Measurements from ENCODE around the gene EBF3.

EBF3 gene

DNA sequence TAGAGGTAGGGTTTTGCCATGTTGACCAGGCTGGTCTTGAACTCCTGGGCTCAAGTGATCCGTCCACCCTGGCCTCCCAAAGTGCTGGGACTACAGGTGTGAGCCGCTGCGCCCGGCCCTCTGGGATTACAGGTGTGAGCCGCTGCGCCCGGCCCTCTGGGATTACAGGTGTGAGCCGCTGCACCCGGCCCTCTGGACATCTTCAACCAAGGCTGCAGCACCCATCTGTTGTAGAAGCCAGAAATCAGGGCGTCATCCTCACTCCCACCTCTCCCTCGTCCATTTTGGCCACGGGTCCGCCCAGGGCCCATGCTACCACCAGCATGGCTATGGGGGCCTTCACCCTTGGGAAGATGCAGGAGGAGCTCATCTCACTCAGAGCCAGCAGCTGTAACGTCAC lies 38.5 kb upstream of the EBF3 start:
- Histone ChIP-seq H4K20me1 (no peaks in the 10 kb centered on the region), H3K9ac (no peak overlapping the region), H3K9me3 (replicated peaks in 1 of 11) (peaks cover 3 to 37% (median 17%) of the 10 kb centered on the region in 11 experiments; a peak in 15 of 22 replicates), H3K4me3 (no peak overlapping the region), H3K27ac (no peak overlapping the region), H3K36me3 (no peaks in the 10 kb centered on the region), H3K4me1 (no peaks in the 10 kb centered on the region), H3K4me2 (no peak overlapping the region), H3K27me3 (no peaks in the 10 kb centered on the region)
- TF ChIP-seq Cebpa-rat (IDR thresholded peaks at IDR 0.05), result no peak

DNA sequence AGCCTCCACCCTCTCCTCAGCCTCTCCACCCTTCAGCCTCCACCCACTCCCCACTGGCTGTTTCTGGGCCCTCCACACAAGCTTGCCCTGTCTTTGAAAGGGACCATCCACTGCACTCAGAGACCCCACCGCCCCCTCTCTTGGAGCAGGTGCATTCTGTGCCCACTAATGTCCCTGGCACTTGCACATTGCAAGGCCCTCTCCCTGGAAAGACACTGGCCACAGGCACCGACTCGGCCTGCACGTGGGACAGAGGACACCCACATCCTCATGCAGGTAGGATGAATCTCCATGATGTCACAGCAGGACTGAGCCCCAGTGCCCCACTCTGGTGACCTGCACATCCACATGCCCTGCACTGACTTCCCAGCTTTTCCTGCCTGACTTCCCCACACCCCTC lies 36.8 kb upstream of the EBF3 start:
- Histone ChIP-seq H4K20me1 (no peaks in the 10 kb centered on the region), H3K27ac (no peak overlapping the region), H3K4me3 (no peak overlapping the region), H3K4me1 (no peaks in the 10 kb centered on the region), H3K36me3 (no peaks in the 10 kb centered on the region), H3K27me3 (no peaks in the 10 kb centered on the region), H3K9me3 (replicated peaks in 1 of 11) (peaks cover 6 to 39% (median 17%) of the 10 kb centered on the region in 11 experiments; a peak in 16 of 22 replicates), H3K4me2 (no peak overlapping the region), H3K9ac (no peak overlapping the region)
- no peak for TF ChIP-seq Cebpa-rat (IDR thresholded peaks at IDR 0.05)

DNA sequence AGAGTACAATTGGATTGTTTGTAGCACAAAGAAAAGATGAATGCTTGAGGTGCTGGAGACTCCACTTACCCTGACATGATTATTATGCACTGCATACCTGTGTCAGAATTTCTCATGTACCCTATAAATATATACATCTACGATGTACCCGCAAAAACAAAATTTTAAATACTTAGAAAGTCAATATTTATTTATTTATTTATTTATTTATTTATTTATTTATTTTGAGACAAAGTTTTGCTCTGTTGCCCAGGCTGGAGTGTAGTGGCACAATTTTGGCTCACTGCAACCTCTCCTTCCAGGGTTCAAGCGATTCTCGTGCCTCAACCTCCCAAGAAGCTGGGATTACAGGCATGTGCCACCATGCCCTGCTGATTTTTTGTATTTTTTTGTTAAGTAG lies 35.1 kb upstream of the EBF3 start:
- no peak for TF ChIP-seq Cebpa-rat (IDR thresholded peaks at IDR 0.05)
- Histone ChIP-seq H3K4me2 (no peak overlapping the region), H3K9me3 (replicated peaks in 1 of 11) (peaks cover 6 to 40% (median 13%) of the 10 kb centered on the region in 11 experiments; a peak in 14 of 22 replicates), H3K27ac (no peak overlapping the region), H3K4me1 (no peaks in the 10 kb centered on the region), H3K9ac (no peak overlapping the region), H3K27me3 (no peaks in the 10 kb centered on the region), H3K36me3 (no peaks in the 10 kb centered on the region), H4K20me1 (no peaks in the 10 kb centered on the region), H3K4me3 (no peak overlapping the region)

- no peaks in the 10 kb centered on the region for H3K27me3 ChIP-seq
- no peak overlapping the region for H3K27ac ChIP-seq
- H4K20me1 ChIP-seq, result no peaks in the 10 kb centered on the region
- peaks cover 0 to 7% (median 0%) of the 10 kb centered on the region in 10 experiments; a peak in 3 of 20 replicates for H3K4me1 ChIP-seq
- no peak overlapping the region for H3K9ac ChIP-seq
- peaks cover 12 to 41% (median 26%) of the 10 kb centered on the region in 11 experiments; a peak in 21 of 22 replicates for H3K9me3 ChIP-seq (replicated peaks in 1 of 11)
- no peaks in the 10 kb centered on the region for H3K36me3 ChIP-seq
- no peak for TF ChIP-seq Cebpa-rat (IDR thresholded peaks at IDR 0.05)
- peak overlapping the region in 1 of 11 experiments; percentile 2; a peak in 1 of 22 replicates for H3K4me2 ChIP-seq
- no peak overlapping the region for H3K4me3 ChIP-seq
These were observed 29.5 kb upstream of the EBF3 start for GRCh38 chr10:129993621-129994020.

GRCh38 chr10:129992356-129992755 lies 28.3 kb upstream of the EBF3 start:
- peaks cover 8 to 49% (median 26%) of the 10 kb centered on the region in 11 experiments; a peak in 21 of 22 replicates for H3K9me3 ChIP-seq (replicated peaks in 1 of 11)
- TF ChIP-seq Cebpa-rat (IDR thresholded peaks at IDR 0.05), result no peak
- peaks cover 0 to 7% (median 0%) of the 10 kb centered on the region in 10 experiments; a peak in 3 of 20 replicates for H3K4me1 ChIP-seq
- no peak overlapping the region for H3K27ac ChIP-seq
- no peaks in the 10 kb centered on the region for H4K20me1 ChIP-seq
- no peaks in the 10 kb centered on the region for H3K27me3 ChIP-seq
- H3K4me2 ChIP-seq, result no peak overlapping the region
- H3K36me3 ChIP-seq, result no peaks in the 10 kb centered on the region
- H3K9ac ChIP-seq, result no peak overlapping the region
- H3K4me3 ChIP-seq, result no peak overlapping the region

- peaks cover 0 to 16% (median 10%) of the 10 kb centered on the region in 10 experiments; a peak in 13 of 20 replicates for H3K4me1 ChIP-seq
- TF ChIP-seq Cebpa-rat (IDR thresholded peaks at IDR 0.05), result no peak
- H4K20me1 ChIP-seq, result no peaks in the 10 kb centered on the region
- H3K36me3 ChIP-seq, result no peaks in the 10 kb centered on the region
- no peak overlapping the region for H3K9ac ChIP-seq
- no peaks in the 10 kb centered on the region for H3K27me3 ChIP-seq
- H3K4me3 ChIP-seq, result no peak overlapping the region
- H3K9me3 ChIP-seq (replicated peaks in 1 of 11), result peaks cover 54 to 70% (median 63%) of the 10 kb centered on the region in 11 experiments
- H3K4me2 ChIP-seq, result no peak overlapping the region; a peak in 1 of 22 replicates
- H3K27ac ChIP-seq, result no peak overlapping the region
These were observed 18.8 kb upstream of the EBF3 start for GRCh38 chr10:129982825-129983224.

DNA sequence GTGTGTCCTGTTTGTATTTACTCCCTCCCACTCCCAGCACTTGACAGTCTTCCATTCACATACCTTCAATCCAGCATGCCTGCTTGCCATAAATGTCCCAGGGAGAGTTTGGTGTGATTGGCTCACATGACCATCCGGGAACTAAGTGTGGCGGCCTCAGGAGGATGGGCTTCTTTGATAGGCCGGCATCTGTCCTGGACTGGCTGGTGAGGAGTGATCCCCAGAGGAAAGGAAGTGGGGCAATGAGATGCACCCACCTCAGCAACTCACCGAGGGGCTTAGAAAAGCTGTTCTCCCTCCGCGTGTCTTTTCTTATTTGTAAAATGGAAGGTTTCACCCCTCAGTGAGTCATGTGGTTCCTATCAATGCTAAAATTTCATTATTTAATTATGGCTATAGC lies 14.9 kb upstream of the EBF3 start:
- H3K9ac ChIP-seq, result no peak overlapping the region
- peaks cover 14 to 28% (median 23%) of the 10 kb centered on the region in 11 experiments for H3K27me3 ChIP-seq
- H3K9me3 ChIP-seq (replicated peaks in 1 of 11), result peaks cover 24 to 33% (median 31%) of the 10 kb centered on the region in 11 experiments
- no peak overlapping the region for H3K27ac ChIP-seq
- no peaks in the 10 kb centered on the region for H3K36me3 ChIP-seq
- H3K4me2 ChIP-seq, result no peak overlapping the region
- TF ChIP-seq Cebpa-rat (IDR thresholded peaks at IDR 0.05), result no peak
- peaks cover 0 to 14% (median 7%) of the 10 kb centered on the region in 10 experiments; a peak in 14 of 20 replicates for H3K4me1 ChIP-seq
- H3K4me3 ChIP-seq, result no peak overlapping the region
- peaks cover 0 to 11% (median 0%) of the 10 kb centered on the region in 11 experiments; a peak in 6 of 22 replicates for H4K20me1 ChIP-seq

- peaks cover 17 to 26% (median 24%) of the 10 kb centered on the region in 11 experiments for H3K9me3 ChIP-seq (replicated peaks in 1 of 11)
- no peak overlapping the region for H3K4me2 ChIP-seq
- no peak overlapping the region for H3K27ac ChIP-seq
- H3K36me3 ChIP-seq, result no peaks in the 10 kb centered on the region
- TF ChIP-seq Cebpa-rat (IDR thresholded peaks at IDR 0.05), result no peak
- no peak overlapping the region for H3K9ac ChIP-seq
- peaks cover 20 to 34% (median 30%) of the 10 kb centered on the region in 11 experiments for H3K27me3 ChIP-seq
- no peak overlapping the region for H3K4me3 ChIP-seq
- peaks cover 0 to 18% (median under 1%) of the 10 kb centered on the region in 11 experiments; a peak in 7 of 22 replicates for H4K20me1 ChIP-seq
- H3K4me1 ChIP-seq, result peaks cover 0 to 7% (median under 1%) of the 10 kb centered on the region in 10 experiments; a peak in 10 of 20 replicates
These were observed 14.2 kb upstream of the EBF3 start for GRCh38 chr10:129978322-129978721.

GRCh38 chr10:129977794-129978193 lies 13.7 kb upstream of the EBF3 start:
- Histone ChIP-seq H4K20me1 (peaks cover 0 to 23% (median 5%) of the 10 kb centered on the region in 11 experiments; a peak in 12 of 22 replicates), H3K27ac (no peak overlapping the region), H3K27me3 (peaks cover 26 to 40% (median 35%) of the 10 kb centered on the region in 11 experiments), H3K4me1 (peaks cover 0 to 5% (median 2%) of the 10 kb centered on the region in 10 experiments; a peak in 11 of 20 replicates), H3K4me2 (no peak overlapping the region), H3K9me3 (replicated peaks in 1 of 11) (peaks cover 12 to 24% (median 20%) of the 10 kb centered on the region in 11 experiments), H3K36me3 (no peaks in the 10 kb centered on the region), H3K9ac (no peak overlapping the region), H3K4me3 (no peak overlapping the region)
- no peak for TF ChIP-seq Cebpa-rat (IDR thresholded peaks at IDR 0.05)

GRCh38 chr10:129973674-129974059 lies 9.6 kb upstream of the EBF3 start:
- Histone ChIP-seq H3K4me1 (peaks cover 18 to 32% (median 25%) of the 10 kb centered on the region in 10 experiments), H3K27me3 (peaks cover 67 to 81% (median 77%) of the 10 kb centered on the region in 11 experiments), H3K9me3 (replicated peaks in 1 of 11) (peaks cover 0 to 15% (median 8%) of the 10 kb centered on the region in 11 experiments; a peak in 13 of 22 replicates), H3K9ac (no peak overlapping the region), H3K4me2 (no peak overlapping the region), H3K4me3 (no peak overlapping the region), H4K20me1 (peaks cover 0 to 64% (median 35%) of the 10 kb centered on the region in 11 experiments; a peak in 20 of 22 replicates), H3K27ac (no peak overlapping the region), H3K36me3 (no peaks in the 10 kb centered on the region)
- TF ChIP-seq Cebpa-rat (IDR thresholded peaks at IDR 0.05), result no peak
